Measurements from ENCODE around the gene ARL2BP.

- TF ChIP-seq CTCF (IDR thresholded peaks at IDR 0.05) (no peak), POLR2A (IDR thresholded peaks at IDR 0.05) (no peak)
Measured at GRCh38 chr16:57278494-57278893, 33.4 kb downstream of the ARL2BP start.
